Activated effector memory CD4-positive, alpha-beta T cell treated with anti-CD3 and anti-CD28 coated beads, Interleukin-2, amount 50 U/mL, for 16 hours (primary cell): ENCODE measurements around the gene ZBTB2.
"Not testable (repeated sequence)": the region's sequence is repeated elsewhere in the genome, so short reads cannot be mapped to it uniquely, and the experiment has no call there.

ENCODE experiments used
- DNase-seq: peaks from one replicate; pipeline ENCODE4 v3.0.0-alpha.2; 2020

The ZBTB2 gene

DNA sequence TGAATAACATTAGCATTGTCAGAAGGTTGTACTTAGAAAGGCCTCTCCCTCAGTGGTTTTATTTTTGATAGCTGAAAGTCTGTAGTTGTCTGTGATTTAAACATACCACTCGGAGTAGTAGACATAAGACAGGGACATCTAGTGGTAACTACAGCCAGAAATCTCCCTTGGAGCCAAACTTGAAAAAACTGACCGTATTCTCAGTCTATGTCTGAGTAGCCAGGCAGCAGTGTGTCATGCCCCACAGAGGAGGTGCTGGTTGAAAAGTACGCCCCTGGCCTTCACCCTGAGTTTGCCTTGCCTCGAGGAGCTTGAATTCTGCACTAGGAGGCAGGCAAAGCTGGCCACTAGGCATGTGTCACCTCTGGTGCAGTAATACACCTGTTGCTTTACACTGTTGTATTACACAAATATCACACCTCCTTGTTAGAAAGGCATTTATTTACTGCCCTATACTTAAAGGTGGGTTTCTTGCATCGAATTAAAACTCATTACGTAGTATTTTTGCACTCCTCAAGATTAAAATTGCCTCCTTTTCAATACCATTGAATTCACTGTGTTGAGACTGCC is 20.8 kb downstream of the ZBTB2 start:
- no peak for DNase-seq

DNA sequence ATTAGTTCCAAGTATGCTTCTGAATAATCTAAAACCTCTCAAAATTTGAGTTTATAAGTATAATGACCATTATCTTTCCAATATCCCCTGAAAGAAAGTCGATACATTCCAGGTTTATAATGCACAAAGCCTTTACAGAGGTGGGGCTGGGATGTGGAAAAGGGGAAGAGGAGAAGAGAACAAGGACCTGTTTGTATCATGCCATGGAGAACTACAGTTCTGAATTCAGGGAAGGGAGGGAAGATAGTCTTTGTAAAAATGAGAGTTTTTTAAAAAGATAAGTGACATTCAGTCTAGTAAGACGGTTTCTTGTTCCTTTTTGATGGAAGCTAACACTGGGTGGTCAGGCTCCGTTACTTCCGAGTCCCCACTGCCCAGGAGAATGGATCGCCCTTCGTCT is 26.1 kb downstream of the ZBTB2 start:
- no peak for DNase-seq

DNA sequence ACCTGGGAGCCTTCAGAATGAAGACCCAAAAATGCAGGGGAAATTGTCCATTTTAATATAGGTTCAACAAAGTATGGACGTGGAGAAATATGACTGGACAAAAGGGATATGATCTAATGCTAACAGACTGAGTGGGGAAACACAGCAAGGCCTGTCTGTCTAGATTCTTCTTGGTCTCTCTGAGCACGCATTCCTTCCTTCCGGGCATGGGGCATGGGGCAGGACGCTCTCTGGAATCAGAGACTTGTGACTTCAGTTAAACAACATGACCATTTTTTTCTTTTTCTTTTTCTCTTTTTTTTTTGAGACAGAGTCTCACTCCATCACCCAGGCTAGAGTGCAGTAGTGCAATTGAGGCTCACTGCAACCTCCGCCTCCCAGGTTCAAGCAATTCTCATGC is 31.9 kb downstream of the ZBTB2 start:
- DNase-seq: no peak

DNA sequence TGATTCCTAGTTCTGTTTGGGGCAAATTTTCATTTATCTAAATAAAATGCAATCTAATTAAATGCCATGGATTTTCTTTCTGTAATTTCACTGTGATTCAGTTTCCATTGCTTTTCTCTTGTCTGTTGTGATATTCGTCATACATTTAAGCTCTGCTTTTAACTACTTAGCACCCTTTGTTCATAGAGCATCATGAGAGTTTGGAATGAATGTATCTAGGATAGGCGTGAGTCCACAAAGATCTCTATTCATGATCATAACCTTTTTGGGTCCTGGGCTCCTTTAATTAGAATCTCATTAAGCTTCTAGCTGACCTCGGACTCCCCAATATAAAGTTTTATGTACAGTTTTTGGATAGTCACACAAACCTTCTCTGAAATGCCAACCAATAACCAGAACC is 32.9 kb downstream of the ZBTB2 start:
- no peak for DNase-seq

DNA sequence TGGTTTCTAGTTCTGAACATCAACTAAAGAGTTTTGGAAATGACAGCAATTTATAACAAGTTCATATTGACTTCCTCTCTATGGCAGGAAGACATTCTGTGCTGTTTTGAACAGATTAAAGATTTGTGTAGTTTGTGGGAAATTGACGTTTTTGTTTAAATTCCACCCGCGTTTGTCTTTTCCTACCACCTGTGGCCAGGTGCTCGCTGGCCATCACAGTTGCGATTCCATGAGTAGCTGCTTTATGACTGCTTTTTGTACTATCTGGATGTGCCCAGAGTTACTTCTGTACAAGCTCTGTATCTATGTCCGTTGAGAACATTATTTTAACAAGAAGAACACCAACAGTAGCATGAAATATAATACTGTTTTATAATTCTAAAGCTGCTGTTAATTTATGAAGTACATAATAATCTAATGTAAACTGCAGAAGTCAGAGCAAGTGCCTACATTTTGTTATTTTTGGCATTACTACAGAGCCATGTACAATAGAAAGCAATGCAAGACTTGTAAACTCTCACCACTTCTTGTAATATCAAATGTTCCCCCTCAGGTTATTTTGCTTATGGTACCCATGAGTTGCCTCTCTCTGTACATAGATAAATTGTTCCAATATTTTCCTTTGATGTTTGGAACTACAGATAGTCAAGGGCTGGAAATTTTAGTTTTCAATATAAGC is 33.5 kb downstream of the ZBTB2 start:
- no peak for DNase-seq

DNA sequence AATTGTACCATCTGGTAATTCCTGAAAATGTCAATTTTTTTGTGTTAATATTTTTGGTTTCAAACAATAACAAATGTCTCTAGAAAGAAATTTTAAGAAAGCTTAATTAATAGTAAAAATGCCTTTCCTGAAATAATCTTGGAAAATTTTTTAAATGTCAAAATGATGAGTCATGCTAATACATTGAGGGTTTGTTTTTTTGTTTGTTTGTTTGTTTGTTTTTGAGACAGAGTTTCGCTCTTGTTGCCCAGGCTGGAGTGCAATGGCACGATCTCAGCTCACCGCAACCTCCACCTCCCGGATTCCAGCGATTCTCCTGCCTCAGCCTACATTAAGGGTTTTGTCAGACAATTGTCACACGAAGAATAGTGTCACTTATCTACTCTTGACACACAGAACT is 34.4 kb downstream of the ZBTB2 start:
- DNase-seq: not testable (repeated sequence)

DNA sequence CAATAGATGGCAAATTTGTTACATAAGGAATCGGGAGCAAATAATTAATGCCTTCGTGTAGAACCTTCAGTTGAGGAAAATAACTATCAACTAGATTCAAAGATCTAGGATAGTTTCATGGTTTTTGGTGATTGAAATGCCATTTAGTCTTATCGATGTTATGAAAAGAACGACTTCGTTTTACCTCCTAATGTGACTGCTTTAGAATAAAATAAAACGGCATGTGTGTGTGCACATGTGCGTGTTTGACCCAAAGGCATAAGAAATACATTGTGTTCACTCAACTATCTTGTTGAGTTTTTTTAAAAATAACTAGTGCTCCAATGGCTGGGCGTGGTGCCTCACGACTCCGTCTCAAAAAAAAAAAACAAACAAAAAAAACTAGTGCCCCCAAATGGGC is 37.6 kb downstream of the ZBTB2 start:
- DNase-seq: no peak

DNA sequence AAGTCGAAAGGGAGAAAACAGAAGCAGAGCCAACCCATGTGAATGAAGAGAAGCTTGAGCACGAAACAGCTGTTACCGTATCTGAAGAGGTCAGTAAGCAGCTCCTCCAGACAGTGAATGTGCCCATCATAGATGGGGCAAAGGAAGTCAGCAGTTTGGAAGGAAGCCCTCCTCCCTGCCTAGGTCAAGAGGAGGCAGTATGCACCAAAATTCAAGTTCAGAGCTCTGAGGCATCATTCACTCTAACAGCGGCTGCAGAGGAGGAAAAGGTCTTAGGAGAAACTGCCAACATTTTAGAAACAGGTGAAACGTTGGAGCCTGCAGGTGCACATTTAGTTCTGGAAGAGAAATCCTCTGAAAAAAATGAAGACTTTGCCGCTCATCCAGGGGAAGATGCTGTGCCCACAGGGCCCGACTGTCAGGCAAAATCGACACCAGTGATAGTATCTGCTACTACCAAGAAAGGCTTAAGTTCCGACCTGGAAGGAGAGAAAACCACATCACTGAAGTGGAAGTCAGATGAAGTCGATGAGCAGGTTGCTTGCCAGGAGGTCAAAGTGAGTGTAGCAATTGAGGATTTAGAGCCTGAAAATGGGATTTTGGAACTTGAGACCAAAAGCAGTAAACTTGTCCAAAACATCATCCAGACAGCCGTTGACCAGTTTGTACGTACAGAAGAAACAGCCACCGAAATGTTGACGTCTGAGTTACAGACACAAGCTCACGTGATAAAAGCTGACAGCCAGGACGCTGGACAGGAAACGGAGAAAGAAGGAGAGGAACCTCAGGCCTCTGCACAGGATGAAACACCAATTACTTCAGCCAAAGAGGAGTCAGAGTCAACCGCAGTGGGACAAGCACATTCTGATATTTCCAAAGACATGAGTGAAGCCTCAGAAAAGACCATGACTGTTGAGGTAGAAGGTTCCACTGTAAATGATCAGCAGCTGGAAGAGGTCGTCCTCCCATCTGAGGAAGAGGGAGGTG is 38.7 kb downstream of the ZBTB2 start:
- DNase-seq: no peak

DNA sequence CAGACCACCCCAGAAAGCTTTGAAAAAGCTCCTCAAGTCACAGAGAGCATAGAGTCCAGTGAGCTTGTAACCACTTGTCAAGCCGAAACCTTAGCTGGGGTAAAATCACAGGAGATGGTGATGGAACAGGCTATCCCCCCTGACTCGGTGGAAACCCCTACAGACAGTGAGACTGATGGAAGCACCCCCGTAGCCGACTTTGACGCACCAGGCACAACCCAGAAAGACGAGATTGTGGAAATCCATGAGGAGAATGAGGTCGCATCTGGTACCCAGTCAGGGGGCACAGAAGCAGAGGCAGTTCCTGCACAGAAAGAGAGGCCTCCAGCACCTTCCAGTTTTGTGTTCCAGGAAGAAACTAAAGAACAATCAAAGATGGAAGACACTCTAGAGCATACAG is 39.6 kb downstream of the ZBTB2 start:
- no peak for DNase-seq

DNA sequence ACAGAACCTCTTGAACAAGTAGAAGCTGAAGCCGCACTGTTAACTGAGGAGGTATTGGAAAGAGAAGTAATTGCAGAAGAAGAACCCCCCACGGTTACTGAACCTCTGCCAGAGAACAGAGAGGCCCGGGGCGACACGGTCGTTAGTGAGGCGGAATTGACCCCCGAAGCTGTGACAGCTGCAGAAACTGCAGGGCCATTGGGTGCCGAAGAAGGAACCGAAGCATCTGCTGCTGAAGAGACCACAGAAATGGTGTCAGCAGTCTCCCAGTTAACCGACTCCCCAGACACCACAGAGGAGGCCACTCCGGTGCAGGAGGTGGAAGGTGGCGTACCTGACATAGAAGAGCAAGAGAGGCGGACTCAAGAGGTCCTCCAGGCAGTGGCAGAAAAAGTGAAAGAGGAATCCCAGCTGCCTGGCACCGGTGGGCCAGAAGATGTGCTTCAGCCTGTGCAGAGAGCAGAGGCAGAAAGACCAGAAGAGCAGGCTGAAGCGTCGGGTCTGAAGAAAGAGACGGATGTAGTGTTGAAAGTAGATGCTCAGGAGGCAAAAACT is 40.1 kb downstream of the ZBTB2 start:
- DNase-seq: no peak

DNA sequence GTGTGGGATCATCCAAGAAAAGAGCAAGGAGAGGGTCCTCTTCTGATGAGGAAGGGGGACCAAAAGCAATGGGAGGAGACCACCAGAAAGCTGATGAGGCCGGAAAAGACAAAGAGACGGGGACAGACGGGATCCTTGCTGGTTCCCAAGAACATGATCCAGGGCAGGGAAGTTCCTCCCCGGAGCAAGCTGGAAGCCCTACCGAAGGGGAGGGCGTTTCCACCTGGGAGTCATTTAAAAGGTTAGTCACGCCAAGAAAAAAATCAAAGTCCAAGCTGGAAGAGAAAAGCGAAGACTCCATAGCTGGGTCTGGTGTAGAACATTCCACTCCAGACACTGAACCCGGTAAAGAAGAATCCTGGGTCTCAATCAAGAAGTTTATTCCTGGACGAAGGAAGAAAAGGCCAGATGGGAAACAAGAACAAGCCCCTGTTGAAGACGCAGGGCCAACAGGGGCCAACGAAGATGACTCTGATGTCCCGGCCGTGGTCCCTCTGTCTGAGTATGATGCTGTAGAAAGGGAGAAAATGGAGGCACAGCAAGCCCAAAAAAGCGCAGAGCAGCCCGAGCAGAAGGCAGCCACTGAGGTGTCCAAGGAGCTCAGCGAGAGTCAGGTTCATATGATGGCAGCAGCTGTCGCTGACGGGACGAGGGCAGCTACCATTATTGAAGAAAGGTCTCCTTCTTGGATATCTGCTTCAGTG is 40.8 kb downstream of the ZBTB2 start:
- no peak for DNase-seq

DNA sequence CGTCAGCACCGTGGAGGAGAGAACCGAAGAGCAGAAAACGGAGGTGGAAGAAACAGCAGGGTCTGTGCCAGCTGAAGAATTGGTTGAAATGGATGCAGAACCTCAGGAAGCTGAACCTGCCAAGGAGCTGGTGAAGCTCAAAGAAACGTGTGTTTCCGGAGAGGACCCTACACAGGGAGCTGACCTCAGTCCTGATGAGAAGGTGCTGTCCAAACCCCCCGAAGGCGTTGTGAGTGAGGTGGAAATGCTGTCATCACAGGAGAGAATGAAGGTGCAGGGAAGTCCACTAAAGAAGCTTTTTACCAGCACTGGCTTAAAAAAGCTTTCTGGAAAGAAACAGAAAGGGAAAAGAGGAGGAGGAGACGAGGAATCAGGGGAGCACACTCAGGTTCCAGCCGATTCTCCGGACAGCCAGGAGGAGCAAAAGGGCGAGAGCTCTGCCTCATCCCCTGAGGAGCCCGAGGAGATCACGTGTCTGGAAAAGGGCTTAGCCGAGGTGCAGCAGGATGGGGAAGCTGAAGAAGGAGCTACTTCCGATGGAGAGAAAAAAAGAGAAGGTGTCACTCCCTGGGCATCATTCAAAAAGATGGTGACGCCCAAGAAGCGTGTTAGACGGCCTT is 41.6 kb downstream of the ZBTB2 start:
- DNase-seq: no peak

DNA sequence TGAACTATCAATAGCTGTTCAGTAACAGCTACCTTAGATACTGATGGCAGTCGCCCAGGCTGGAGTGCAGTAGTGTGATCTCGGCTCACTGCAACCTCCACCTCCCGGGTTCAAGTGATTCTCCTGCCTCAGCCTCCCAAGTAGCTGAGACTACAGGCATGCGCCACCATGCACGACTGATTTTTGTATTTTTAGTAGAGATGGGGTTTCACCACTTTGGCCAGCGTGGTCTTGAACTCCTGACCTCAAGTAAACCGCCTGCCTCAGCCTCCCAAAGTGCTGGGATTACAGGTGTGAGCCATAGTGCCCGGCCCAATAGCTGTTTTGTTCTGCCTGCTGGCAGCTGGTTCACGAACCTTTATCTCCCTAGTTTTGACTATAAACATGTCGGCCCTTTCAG is 48.6 kb downstream of the ZBTB2 start:
- DNase-seq: not testable (repeated sequence)

DNA sequence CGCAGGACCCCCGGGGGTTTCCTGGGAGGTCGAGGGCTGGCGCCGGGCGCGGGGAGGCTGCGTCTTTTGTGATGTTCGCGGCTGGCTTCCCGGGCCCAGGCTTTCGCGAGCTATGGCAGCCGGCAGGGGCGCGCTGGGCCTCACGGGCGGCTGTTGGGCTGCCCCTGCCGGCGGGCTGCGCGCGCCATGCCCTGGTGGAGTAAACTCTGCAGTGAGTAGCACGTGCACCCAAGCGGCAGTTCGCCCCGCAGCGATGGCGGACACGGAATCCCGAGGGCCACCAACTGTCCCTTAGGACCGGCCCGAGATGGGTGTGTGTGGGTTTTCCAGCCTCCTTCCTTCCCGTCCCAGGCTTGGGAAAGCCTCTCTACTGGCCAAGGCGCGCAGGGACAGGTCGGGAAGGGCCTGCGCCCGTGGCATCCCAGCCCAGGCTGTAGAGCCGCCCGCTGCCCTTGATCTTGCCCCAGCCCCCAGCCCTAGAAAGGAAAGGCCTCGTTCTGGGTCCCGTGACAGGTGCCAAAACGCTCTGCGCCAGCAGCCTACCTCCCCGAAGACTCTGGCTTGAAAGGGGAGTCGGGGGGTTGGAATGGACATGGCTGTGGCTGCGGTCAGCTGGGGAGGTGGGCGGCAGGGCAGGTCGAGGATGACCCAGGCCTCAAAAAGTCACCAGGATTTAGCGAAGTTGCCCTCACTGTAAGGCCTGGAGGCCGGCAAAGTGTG is 49.7 kb downstream of the ZBTB2 start:
- DNase-seq: no peak

DNA sequence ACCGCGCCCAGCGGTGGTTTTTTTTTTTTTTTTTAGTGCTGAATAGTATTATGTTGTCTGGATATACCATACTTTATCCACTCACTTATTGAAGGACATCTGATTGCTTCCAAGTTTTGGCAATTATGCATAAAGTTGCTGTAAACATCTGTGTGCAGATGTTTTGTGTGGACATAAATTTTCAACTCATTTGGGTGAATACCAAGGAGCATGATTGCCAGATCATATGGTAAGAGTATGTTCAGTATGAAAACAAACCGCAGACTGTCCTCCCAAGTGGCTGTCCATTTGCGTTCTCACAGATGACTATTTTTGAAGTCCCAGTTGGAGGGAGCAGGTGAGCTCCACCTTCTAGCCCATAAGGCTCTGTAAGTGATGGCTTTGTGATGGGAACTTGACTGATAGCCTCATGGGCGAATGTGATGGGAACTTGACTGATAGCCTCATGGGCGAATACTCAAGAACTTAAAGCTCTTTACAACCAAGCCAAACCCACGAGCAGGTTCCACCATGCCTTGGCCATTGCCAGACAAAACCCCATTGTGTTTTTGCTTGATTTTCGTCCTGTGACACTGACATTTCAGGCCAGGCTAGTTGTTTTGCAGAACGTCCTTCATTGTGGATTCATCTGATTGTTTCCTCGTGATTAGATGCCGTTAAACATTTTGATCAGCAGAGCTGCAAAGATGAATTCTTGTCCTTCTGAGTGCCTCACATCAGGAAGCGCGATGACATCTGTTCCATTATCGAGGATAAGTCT is 51.0 kb downstream of the ZBTB2 start:
- no peak for DNase-seq

DNA sequence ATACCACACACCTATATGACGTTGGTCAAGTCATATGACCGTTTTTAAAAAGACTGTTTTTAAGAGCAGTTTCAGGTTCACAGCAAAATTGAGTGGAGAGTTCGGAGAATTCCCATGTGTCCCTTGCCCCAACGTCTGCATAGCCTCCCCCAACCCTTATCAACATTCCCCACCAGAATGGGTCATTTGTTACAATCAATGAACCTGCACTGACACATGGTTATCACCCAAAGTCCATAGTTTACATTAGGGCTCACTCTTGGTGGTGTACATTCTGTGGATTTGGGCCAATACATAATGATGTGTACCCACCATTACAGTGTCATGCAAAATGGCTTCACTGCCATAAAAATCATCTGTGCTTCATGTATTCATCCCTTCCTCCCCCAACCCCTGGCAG is 52.0 kb downstream of the ZBTB2 start:
- DNase-seq: no peak

DNA sequence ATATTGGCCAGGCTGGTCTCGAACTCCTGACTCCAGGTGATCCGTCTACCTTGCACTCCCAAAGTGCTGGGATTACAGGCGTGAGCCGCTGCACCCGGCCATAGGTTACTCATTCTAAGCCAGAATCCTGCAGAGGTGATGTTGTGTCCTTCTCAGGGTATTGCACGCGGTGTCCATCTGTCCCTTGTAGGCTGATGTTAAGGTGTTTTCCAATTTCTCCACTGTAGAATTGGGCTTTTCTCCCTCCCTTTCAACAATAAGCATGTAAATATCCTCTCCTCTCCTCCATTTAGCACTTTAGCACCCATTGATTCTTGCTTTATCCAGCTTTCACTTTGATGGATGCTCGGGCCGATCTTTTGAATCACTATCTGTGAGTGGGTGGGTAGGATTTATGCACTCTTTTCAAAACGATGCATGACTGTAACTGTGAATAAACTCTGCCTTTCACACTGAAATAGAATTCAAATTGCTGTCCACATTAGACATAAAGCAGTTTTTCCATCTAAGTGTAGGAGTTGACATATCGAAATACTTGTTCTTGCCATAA is 52.6 kb downstream of the ZBTB2 start:
- DNase-seq: no peak

DNA sequence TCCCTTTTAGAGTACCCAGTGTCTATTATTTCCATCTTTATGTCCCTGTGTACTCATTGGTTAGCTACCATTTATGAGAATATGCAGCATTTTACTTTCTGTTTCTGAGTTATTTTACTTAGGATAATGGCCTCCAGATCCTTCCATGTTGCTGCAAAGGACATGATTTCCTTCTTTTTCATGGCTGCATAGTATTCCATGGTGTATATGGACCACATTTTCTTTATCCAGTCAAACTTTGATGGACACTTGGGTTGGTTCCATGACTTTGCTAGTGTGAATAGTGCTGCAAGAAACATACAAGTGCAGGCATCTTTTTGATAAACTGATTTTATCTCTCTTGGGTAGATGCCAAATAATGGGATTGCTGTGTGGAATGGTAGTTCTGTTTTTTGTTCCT is 55.4 kb downstream of the ZBTB2 start:
- no peak for DNase-seq

DNA sequence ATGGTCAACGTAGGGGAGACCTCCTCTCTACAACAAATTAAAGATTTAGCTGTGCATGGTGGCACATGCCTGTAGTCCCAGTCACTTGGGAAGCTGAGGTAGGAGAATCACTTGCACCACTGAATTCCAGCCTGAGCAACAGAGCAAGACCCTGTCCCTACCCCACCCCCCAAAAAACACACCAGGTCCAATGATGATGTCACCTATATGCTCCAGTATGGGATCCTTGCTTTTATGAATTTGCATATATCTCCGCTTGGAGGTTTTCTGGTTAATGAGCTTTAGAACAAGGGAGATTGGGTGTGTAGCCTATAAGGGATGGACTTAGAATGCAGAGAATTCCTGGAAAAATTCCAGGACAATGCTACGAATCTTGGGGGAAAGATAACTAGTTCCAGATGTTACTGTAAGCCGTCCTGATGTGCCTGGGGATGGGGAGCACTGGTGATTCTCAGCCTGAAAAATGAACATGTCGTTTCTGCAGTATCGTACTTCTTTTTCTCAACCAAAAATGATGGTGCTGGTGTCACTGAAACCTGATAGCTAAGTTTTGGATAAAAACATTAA is 61.1 kb downstream of the ZBTB2 start:
- DNase-seq: no peak

DNA sequence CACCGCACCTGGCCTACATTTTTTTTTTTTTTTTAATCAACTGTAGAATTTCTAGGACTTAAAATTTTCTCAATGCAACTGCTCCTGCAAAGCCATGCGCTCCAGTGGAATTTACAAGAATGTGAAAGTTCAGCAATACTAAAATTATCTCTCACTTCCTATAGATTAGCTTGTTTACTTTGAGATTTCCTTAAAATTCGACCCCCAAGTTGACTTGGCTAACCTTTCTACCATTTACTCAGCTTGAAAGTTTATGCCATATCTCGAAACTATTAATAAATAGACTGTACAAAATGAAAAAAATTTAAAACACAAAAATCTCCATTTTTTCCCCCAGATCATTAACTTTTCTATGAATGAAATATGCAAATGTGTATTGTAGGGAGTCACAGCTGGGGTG is 64.3 kb downstream of the ZBTB2 start:
- DNase-seq: no peak
